Measurements from ENCODE around the gene LCN9. TPM values are rescaled to one million over a fixed set of nuclear protein-coding genes. Genes with fewer than 3 reads are reported as not detected.

Gene LCN9
- total RNA-seq, 1 experiment from 2014 or later = 2.6 TPM

GRCh38 chr9:135711391-135711790 is 48.3 kb downstream of the LCN9 start:
- CTCF ChIA-PET = interaction anchor here (1.0 kb wide), 1 partner anchor 15 kb away, joined by 3 read pairs; no protein-coding TSS in a partner anchor
- Mint-ChIP-seq H3K36me3 (no peaks in the 10 kb centered on the region), H3K9me3 (no peaks in the 10 kb centered on the region), H3K27me3 (ENCODE audit: low read depth) (peaks cover 16% of the 10 kb centered on the region), H3K4me3 (no peak overlapping the region), H3K4me1 (0 out of 2 replicates have a peak, but pooled peaks cover 3% of the 10 kb centered on the region), H3K27ac (no peak overlapping the region)
- DNase-seq (ENCODE audit: low spot score) (no peak), ATAC-seq (no peak)
- POLR2A ChIA-PET = no interaction called here
- TF ChIP-seq EMX1 (CRISPR knock-in tag; IDR thresholded peaks at IDR 0.05) (no peak), ZNF263 (CRISPR knock-in tag; IDR thresholded peaks at IDR 0.05; ENCODE audit: low read depth) (no peak)

GRCh38 chr9:135711881-135712280 is 48.8 kb downstream of the LCN9 start:
- Mint-ChIP-seq H3K4me1 (0 out of 2 replicates have a peak, but pooled peaks cover 3% of the 10 kb centered on the region), H3K9me3 (no peaks in the 10 kb centered on the region), H3K27me3 (ENCODE audit: low read depth) (peaks cover 19% of the 10 kb centered on the region), H3K27ac (no peak overlapping the region), H3K36me3 (no peaks in the 10 kb centered on the region), H3K4me3 (no peak overlapping the region)
- TF ChIP-seq NFATC4 (CRISPR knock-in tag; IDR thresholded peaks at IDR 0.05) (no peak), NR3C1 (CRISPR knock-in tag; conservative IDR thresholded peaks at IDR 0.05; ENCODE audit: low read depth) (no peak), ZNF232 (CRISPR knock-in tag; IDR thresholded peaks at IDR 0.05) (no peak), IRF1 (CRISPR knock-in tag; IDR thresholded peaks at IDR 0.05) (no peak), NFE2L1 (CRISPR knock-in tag; IDR thresholded peaks at IDR 0.05) (no peak), ZNF671 (CRISPR knock-in tag; IDR thresholded peaks at IDR 0.05) (no peak), TCF7 (CRISPR knock-in tag; IDR thresholded peaks at IDR 0.05; ENCODE audit: low read depth) (no peak)
- POLR2A ChIA-PET = no interaction called here
- ATAC-seq (no peak), DNase-seq (ENCODE audit: low spot score) (no peak)
- CTCF ChIA-PET = no interaction called here

- ChIA-PET POLR2A (no interaction called here), CTCF (interaction anchor here (1.2 to 2.1 kb wide), 2 partner anchors 12 to 109 kb away, joined by 4 to 7 read pairs; no protein-coding TSS in a partner anchor)
- peak overlapping the region; percentile 52 for H3K4me3 Mint-ChIP-seq
- H3K36me3 Mint-ChIP-seq = no peaks in the 10 kb centered on the region
- H3K27me3 Mint-ChIP-seq (ENCODE audit: low read depth) = peaks cover 19% of the 10 kb centered on the region
- H3K27ac Mint-ChIP-seq = no peak overlapping the region
- TF ChIP-seq ZNF281 (CRISPR knock-in tag; IDR thresholded peaks at IDR 0.05) = no peak
- no peak for TF ChIP-seq ESRRA (CRISPR knock-in tag; IDR thresholded peaks at IDR 0.05; ENCODE audit: borderline replicate concordance)
- no peak for TF ChIP-seq ZNF532 (CRISPR knock-in tag; IDR thresholded peaks at IDR 0.05; ENCODE audit: borderline replicate concordance)
- TF ChIP-seq MLX (CRISPR knock-in tag; IDR thresholded peaks at IDR 0.05) = no peak
- TF ChIP-seq RELA (CRISPR knock-in tag; IDR thresholded peaks at IDR 0.05; ENCODE audit: borderline replicate concordance) = no peak
- no peaks in the 10 kb centered on the region for H3K9me3 Mint-ChIP-seq
- ATAC-seq (no peak), DNase-seq (ENCODE audit: low spot score) (no peak)
- 0 out of 2 replicates have a peak, but pooled peaks cover 3% of the 10 kb centered on the region for H3K4me1 Mint-ChIP-seq
Measured at GRCh38 chr9:135712613-135713295, 49.6 kb downstream of the LCN9 start.

Data from WTC11 (cell line).